Measurements from ENCODE around the gene GUSB.

- TF ChIP-seq EZH2 (IDR thresholded peaks at IDR 0.05) (no peak), POLR2AphosphoS5 (IDR thresholded peaks at IDR 0.05; ENCODE audit: borderline replicate concordance, low read depth, low read length) (no peak), FOXP2 (optimal IDR thresholded peaks at IDR 0.05; ENCODE audit: control extremely low read depth, extremely low read length, insufficient read depth) (no peak)
Observed at GRCh38 chr7:65979583-65980477, 2.2 kb downstream of the GUSB start.

Data from SK-N-MC (cell line).